ENCODE data around the gene ZYG11B.
"Not testable (repeated sequence)": the region's sequence is repeated elsewhere in the genome, so short reads cannot be mapped to it uniquely, and the experiment has no call there.

ZYG11B gene

DNA sequence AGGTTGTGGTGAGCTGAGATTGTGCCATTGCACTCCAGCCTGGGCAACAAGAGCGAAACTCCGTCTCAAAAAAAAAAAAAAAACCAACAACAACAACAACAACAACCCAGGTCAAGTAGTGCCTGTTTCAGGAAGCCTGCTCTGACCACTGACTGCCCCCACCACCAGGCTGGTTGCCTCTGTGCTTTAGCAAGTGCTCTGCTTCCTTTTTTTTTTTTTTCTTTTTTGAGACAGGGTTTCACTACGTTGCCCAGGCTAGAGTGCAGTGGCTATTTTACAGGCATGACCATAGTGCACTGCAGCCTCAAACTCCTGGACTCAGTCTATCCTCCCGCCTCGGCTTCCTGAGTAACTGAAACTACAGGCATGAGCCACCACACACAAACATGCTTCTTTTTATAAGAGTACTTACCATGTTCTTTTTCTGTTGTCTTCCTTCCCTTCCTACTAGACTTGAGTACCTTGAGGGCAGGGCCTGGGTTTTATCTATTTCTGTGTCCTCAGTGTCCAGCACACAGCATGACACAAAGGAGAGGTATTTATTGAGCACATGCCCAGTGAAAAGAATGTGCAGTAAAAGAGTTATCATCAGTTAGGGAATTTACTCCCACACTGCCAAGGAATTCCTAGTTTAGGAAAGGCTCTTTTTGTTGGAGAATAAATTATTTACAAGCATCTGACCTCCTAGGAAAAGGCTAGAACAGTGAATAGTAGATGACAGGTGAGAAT lies 18.2 kb upstream of the ZYG11B start:
- no peak for DNase-seq

- DNase-seq, result no peak
Measured at GRCh38 chr1:52709016-52709415, 17.2 kb upstream of the ZYG11B start.

- no peak for DNase-seq
Measured at GRCh38 chr1:52713590-52713989, 12.7 kb upstream of the ZYG11B start.

- DNase-seq, result not testable (repeated sequence)
Measured at GRCh38 chr1:52715296-52715695, 11.0 kb upstream of the ZYG11B start.

DNA sequence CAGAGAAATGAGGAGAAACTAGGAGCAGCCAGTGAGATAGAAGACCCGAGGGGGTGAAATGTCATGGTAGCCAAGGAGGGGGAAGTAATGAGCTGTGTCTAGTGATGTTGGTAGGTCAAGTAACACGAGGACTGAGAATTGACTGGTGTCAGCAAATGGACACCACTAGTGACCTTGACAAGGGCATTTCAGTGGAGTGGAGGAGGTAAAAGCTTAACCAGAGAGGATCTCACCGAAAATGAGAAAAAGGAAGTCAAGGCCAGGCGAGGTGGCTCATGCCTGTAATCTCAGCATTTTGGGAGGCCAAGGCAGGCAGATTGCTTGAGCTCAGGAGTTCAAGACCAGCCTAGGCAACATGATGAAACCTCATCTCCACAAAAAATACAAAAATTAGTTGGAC lies 3.0 kb upstream of the ZYG11B start:
- no peak for DNase-seq

DNA sequence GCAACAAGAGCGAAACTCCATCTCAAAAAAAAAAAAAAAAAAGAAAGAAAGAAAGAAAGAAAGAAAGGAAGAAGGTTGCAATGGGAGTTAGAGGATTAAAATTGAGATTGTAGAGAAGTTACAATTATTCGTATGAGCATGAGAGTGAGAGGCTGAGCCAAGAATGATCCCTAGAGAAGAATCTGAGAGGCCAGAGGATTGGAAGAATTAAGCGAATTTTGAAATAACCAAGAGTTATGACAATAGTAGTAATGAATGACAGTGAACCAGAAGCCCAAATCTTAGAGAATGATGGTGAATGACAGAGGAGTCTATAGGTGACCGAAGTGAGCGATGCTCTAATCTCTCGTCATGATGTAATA lies 369 bp upstream of the ZYG11B start:
- no peak for DNase-seq

- DNase-seq, result no peak
Measured at GRCh38 chr1:52727114-52727586, 897 bp downstream of the ZYG11B start.

- no peak for DNase-seq
Measured at GRCh38 chr1:52727956-52728656, 1.9 kb downstream of the ZYG11B start.

DNA sequence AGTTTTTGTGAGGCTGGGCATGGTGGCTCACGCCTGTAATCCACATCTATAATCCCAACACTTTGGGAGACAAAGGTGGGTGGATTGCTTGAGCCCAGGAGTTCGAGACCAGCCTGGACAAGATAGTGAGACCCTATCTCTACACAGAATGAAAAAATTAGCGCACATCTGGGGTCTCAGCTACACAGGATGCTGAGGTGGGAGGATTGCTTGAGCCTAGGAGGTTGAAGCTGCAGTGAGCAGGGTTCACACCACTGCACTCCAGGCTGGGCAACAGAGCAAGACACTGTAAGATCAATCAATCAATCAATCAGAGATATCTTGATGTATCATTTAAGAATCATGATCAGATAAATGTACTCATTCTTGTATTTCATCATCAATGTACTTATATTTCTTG lies 7.1 kb downstream of the ZYG11B start:
- no peak for DNase-seq

DNA sequence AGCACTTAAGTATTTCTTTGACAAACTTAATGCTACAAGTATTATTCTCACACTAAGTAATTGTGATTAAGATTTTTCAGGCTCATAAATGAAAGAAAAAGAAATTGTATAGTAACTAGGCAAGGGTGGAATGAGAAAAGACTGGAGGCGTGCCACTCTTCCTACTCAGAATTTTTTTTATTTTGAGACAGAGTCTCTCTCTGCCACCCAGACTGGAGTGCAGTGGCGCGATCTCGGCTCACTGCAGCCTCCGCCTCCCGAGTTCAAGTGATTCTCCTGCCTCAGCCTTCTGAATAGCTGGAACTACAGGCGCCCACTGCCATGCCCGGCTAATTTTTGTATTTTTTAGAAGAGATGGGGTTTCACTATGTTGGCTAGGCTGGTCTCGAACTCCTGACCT lies 9.1 kb downstream of the ZYG11B start:
- not testable (repeated sequence) for DNase-seq

GRCh38 chr1:52738148-52738547 lies 11.9 kb downstream of the ZYG11B start:
- DNase-seq, result no peak

DNA sequence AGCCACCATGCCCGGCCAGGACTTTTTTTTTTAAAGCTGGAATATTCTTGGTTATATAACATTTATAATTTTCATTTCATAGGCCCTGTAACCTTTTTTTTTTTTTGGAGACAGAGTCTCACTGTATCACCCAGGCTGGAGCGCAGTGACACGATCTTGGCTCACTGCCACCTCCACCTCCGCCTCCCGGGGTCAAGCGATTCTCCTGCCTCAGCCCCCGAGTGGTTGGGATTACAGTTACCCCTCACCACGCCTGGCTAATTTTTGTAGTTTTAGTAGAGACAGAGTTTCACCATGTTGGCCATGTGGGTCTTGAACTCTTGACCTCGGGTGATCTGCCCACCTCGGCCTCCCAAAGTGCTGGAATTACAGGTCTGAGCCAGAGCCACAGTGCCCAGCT lies 12.6 kb downstream of the ZYG11B start:
- DNase-seq, result no peak

GRCh38 chr1:52739699-52740467 lies 13.6 kb downstream of the ZYG11B start:
- no peak for DNase-seq

DNA sequence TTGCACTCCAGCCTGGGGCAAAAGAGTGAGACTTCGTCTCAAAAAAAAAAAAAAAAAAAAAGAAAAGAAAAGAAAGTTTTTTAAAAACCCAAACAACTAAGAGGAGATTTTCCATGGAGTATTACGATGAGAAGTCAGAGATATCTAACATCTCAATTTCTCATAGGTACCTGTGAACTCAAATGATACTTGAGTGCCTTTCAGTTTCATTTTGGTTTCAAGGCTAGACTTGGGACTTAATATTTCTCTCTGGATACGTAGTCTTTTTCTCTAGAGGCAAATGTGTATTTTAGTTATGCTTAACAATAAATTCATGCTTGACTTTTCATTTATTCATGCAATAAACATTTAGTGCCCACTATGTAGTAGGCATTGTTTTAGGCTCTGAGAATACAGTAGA lies 15.0 kb downstream of the ZYG11B start:
- no peak for DNase-seq

DNA sequence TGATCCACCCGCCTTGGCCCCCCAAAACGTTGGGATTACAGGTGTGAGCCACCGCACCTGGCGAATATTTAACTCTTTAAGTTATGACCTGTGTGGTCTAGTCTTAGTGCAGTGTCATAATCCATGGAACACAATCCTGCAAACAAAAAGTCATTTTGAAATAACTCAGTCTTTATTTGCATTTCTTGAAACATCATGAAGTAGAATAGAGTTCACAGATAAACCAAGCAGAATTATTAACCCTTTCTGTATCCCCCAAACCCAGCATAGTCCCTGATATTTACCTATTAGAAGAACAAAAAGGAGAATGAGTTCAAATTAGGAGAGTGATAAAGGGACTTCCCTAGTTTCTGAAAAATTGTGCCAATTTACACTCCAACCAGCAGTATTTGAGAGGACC lies 19.9 kb downstream of the ZYG11B start:
- DNase-seq, result no peak

- DNase-seq, result no peak
Measured at GRCh38 chr1:52747450-52747849, 21.2 kb downstream of the ZYG11B start.

DNA sequence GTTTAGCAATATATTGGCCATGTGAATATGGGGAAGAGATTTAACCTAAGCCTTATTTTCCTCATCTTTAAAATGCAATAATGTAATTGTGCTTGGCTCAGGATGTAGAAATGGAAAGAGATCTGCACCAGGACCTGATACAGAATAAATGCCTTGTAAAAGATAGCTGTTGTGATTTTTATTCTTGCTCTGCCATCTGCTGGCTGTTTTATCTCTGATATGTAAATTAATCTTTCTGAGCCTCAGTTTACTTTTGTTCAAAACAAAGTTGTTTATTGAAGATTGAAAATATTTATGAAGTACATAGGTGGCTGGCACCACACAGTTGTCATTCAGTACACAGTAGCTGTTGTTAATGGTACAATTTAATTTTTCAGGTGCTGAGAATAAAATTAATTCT lies 21.9 kb downstream of the ZYG11B start:
- no peak for DNase-seq

DNA sequence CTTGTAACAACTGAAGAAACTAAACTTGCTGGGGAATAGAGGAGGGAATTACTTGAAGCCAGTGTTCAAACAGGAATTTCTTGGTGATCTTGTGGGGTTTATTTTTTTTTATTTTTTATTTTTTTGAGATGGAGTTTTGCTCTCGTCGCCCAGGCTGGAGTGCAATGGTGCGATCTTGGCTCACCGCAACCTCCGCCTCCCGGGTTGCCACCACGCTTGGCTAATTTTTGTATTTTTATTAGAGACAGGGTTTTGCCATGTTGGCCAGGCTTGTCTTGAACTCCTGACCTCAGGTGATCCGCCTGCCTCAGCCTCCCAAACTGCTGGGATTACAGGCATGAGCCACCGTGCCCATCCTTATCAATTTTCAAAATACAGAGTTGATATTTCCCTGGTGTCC lies 23.2 kb downstream of the ZYG11B start:
- DNase-seq, result not testable (repeated sequence)

- DNase-seq, result not testable (repeated sequence)
Measured at GRCh38 chr1:52750139-52750538, 23.9 kb downstream of the ZYG11B start.

- no peak for DNase-seq
Measured at GRCh38 chr1:52751589-52752483, 25.6 kb downstream of the ZYG11B start.

DNA sequence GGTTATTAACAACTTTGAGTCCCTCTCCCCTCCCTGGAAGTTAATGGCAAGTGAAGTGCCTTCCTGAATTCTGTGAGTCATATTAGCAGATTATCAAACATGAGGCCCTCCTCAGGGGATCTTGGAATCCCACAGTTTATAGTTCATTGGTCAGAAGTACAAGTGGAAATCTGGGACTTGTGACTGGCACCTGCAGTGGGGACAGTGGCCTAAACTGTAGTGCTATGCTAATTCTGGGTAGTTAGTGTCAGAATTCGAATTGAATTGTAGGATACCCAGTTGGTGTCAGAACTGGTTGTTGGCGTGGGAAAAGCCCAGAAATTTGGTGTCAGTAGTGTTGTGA lies 26.2 kb downstream of the ZYG11B start:
- no peak for DNase-seq

- DNase-seq, result no peak
Measured at GRCh38 chr1:52753169-52753568, 26.9 kb downstream of the ZYG11B start.

DNA sequence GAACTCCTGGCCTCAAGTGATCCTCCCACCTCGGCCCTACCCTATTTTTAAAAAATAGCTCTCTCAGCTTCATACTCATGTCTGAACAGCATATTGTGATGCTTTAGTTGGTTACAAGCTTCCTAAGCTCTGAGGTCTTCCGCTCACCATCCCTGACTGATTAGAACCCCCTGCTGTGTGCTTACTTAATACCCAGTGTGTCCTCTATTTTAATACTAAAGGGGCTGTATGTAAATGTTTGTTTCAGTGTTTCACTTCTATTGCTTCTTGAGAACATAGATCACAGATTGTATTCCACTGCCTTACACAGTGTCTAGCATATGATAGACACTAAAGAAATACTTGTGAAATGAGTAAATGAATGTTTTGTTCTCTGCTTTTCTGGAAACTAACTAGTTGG lies 29.8 kb downstream of the ZYG11B start:
- DNase-seq, result no peak

All from hippocampal formation (tissue), 2 donors.